HepG2 (cell line): ENCODE data around the gene LSR. TPM values are rescaled to one million over a fixed set of nuclear protein-coding genes. Genes with fewer than 3 reads are reported as not detected.

Experiments used
- ATAC-seq: fragments of 200-7000 bp; cut with Tn5 transposase; 3 replicates; pipeline ENCODE4 v1.9.1; 2020; ENCODE audit warnings: mild to moderate bottlenecking, moderate library complexity
- BruUV-seq: library from RNA; stranded (reverse); fragments of 400-500 nt; replicated peaks from 2 replicates; lab custom pipeline; 2021; lab: Mats Ljungman, UMichigan
- CTCF ChIA-PET: fragments of 300-600 bp; formaldehyde crosslinking; extraction: SDS; loops from one replicate; lab custom pipeline; 2021; ENCODE audit warnings: low total read pairs, inconsistent platforms, low intra/inter-chr PET ratio; lab: Yijun Ruan, JAX
- POLR2A ChIA-PET: fragments of 350-600 bp; sonication (Branson Sonifier 250); formaldehyde crosslinking; loops from one replicate; lab custom pipeline; 2020; ENCODE audit warnings: antibody characterized with exemption, inconsistent platforms; lab: Yijun Ruan, JAX
- DNase-seq: peaks from one replicate; pipeline ENCODE4 v3.0.0-alpha.2; 2015; ENCODE audit warnings: low spot score
- FAIRE-seq: peaks from 3 replicates; lab custom pipeline; 2011; peaks lifted over from hg19 to GRCh38; lab: Jason Lieb, UNC
- H2AFZ ChIP-seq: one replicate; pipeline ENCODE4 v1.6.1; 2011; ENCODE audit warnings: low read length, inconsistent platforms
- H3K27ac ChIP-seq: fragments of 300-600 bp; 3 replicates; pipeline ENCODE4 v1.8.0; 2011; ENCODE audit warnings: mixed run types, mild to moderate bottlenecking, mixed read lengths, low read length, inconsistent platforms; ENCODE audit not compliant: insufficient read depth; ENCODE audit errors: extremely low read length
- H3K27me3 ChIP-seq, 2 experiments: fragments of 200-600 bp in 1 of 2; 2 replicates in 1 of 2; 3 replicates in 1 of 2; pipeline versions ENCODE4 v1.6.0 to v1.8.0; 2011; ENCODE audit warnings: low read length in 2 of 2, mild to moderate bottlenecking in 2 of 2, moderate library complexity in 2 of 2, inconsistent platforms in 1 of 2; ENCODE audit not compliant: insufficient read depth in 2 of 2, control insufficient read depth in 1 of 2
- H3K36me3 ChIP-seq, 2 experiments: fragments of 200-600 bp in 1 of 2; replicated peaks in 1 of 2; 2 replicates in 1 of 2; 3 replicates in 1 of 2; pipeline versions ENCODE4 v1.5.1 to v1.8.0; 2011; ENCODE audit warnings: low read length in 2 of 2, inconsistent platforms in 1 of 2; ENCODE audit not compliant: insufficient read depth in 2 of 2, control insufficient read depth in 1 of 2
- H3K4me1 ChIP-seq: 2 replicates; pipeline ENCODE4 v1.5.1; 2012; ENCODE audit warnings: low read length, inconsistent platforms; ENCODE audit not compliant: insufficient read depth
- H3K4me2 ChIP-seq: 2 replicates; pipeline ENCODE4 v1.6.0; 2011; ENCODE audit warnings: low read depth, low read length, inconsistent platforms
- H3K4me3 ChIP-seq, 3 experiments: fragments of 200-600 bp in 1 of 3; sonication (generic), shearing (Covaris generic) in 1 of 3; replicated peaks in 1 of 3; 2 replicates each; pipeline ENCODE4 v1.5.1; 2011 to 2016; ENCODE audit warnings: low read length in 3 of 3, inconsistent platforms in 2 of 3, low read depth in 2 of 3, mild to moderate bottlenecking in 2 of 3, control low read depth in 1 of 3, mixed read lengths in 1 of 3; ENCODE audit not compliant: insufficient read depth in 1 of 3
- H3K79me2 ChIP-seq: one replicate; pipeline ENCODE4 v1.6.1; 2011; ENCODE audit warnings: low read length, inconsistent platforms; ENCODE audit not compliant: insufficient read depth
- H3K9ac ChIP-seq: 2 replicates; pipeline ENCODE4 v1.6.0; 2011; ENCODE audit warnings: mild to moderate bottlenecking, low read depth, low read length, inconsistent platforms; ENCODE audit not compliant: insufficient read depth
- H3K9me3 ChIP-seq: 2 replicates; pipeline ENCODE4 v1.5.1; 2012; ENCODE audit warnings: mild to moderate bottlenecking, low read length
- H4K20me1 ChIP-seq: 2 replicates; pipeline ENCODE4 v1.6.0; 2011; ENCODE audit warnings: inconsistent platforms, mild to moderate bottlenecking, low read length, moderate library complexity; ENCODE audit not compliant: insufficient read depth
- E2F5 ChIP-seq: sonication (generic); formaldehyde crosslinking; conservative IDR thresholded peaks from 2 replicates; pipeline ENCODE4 v1.4.0; 2020; ENCODE audit warnings: missing genetic modification reagents
- KDM4B ChIP-seq: sonication (generic); formaldehyde crosslinking; IDR thresholded peaks from 2 replicates; pipeline ENCODE4 v1.4.0; 2020; ENCODE audit warnings: missing genetic modification reagents
- PBX3 ChIP-seq: sonication (generic); formaldehyde crosslinking; IDR thresholded peaks from 2 replicates; pipeline ENCODE4 v1.8.1; 2023; ENCODE audit warnings: missing genetic modification reagents, inconsistent platforms, borderline replicate concordance
- PRMT3 ChIP-seq: sonication (generic); formaldehyde crosslinking; IDR thresholded peaks from 2 replicates; pipeline ENCODE4 v1.8.1; 2022; ENCODE audit warnings: low read depth, mild to moderate bottlenecking, moderate library complexity, missing genetic modification reagents, borderline replicate concordance
- RORA ChIP-seq: sonication (generic); formaldehyde crosslinking; IDR thresholded peaks from 2 replicates; pipeline ENCODE4 v1.5.0; 2020; ENCODE audit warnings: mild to moderate bottlenecking, missing genetic modification reagents, moderate library complexity
- ZFAT ChIP-seq: sonication (generic); formaldehyde crosslinking; conservative IDR thresholded peaks from 2 replicates; pipeline ENCODE4 v1.8.1; 2023; ENCODE audit warnings: missing genetic modification reagents, inconsistent platforms
- ZNF256 ChIP-seq: sonication (generic); formaldehyde crosslinking; conservative IDR thresholded peaks from 2 replicates; pipeline ENCODE4 v1.4.0; 2020; ENCODE audit warnings: missing genetic modification reagents
- ZNF317 ChIP-seq: sonication (generic); formaldehyde crosslinking; IDR thresholded peaks from 2 replicates; pipeline ENCODE4 v1.5.0; 2020; ENCODE audit warnings: mild to moderate bottlenecking, missing genetic modification reagents
- ZNF639 ChIP-seq: conservative IDR thresholded peaks from 2 replicates; pipeline ENCODE4 v1.6.1; 2018; ENCODE audit warnings: missing genetic modification reagents
- ZNF768 ChIP-seq: sonication (generic); formaldehyde crosslinking; IDR thresholded peaks from 2 replicates; pipeline ENCODE4 v1.4.0; 2020; ENCODE audit warnings: missing genetic modification reagents
- ZNF780A ChIP-seq: sonication (generic); formaldehyde crosslinking; IDR thresholded peaks from 2 replicates; pipeline ENCODE4 v1.8.0; 2022; ENCODE audit warnings: mild to moderate bottlenecking, missing genetic modification reagents, moderate library complexity
- WGBS: methylation state at CpG from one replicate; pipeline ENCODE4 v1.1.6; 2017; ENCODE audit warnings: low lambda C conversion rate; 5-methylcytosine and 5-hydroxymethylcytosine counted together
- in situ Hi-C: cut with HindIII; loops from 2 replicates; pipeline ENCODE4 v1.10.0; 2017; ENCODE audit warnings: low pct_unique_long_range_greater_than_20kb; ENCODE audit not compliant: extremely low pct_ligation_motif_present
- intact Hi-C: fragments of 100-400 bp; cut with micrococcal nuclease; formaldehyde crosslinking; loops from one replicate; pipeline ENCODE4 v1.10.0; 2022; ENCODE audit not compliant: unreplicated experiment
- polyA plus RNA-seq, 8 experiments: library from polyadenylated mRNA; depleted of rRNA in 3 of 8; stranded (reverse) in 7 of 8; unstranded in 1 of 8; fragments of >200 nt; fragmentation: Illumina TruSeq in 4 of 8; extraction: Trizol in 4 of 8; gene quantifications; 2 replicates each; pipeline versions ENCODE4 v1.2.1 to v1.2.3, GENCODE V29; 2011 to 2016; ENCODE audit warnings: low read depth in 4 of 8, missing spikeins in 1 of 8, mixed read lengths in 1 of 8; ENCODE audit not compliant: insufficient read depth in 1 of 8
- total RNA-seq, 5 experiments: library from RNA; depleted of rRNA; stranded (reverse); fragments of >200 nt; fragmentation: Illumina TruSeq; extraction: Trizol; gene quantifications; 2 replicates each; pipeline ENCODE4 v1.2.3, GENCODE V29; 2016; ENCODE audit warnings: low read depth in 1 of 5

The LSR gene
- total and polyA plus RNA-seq, 2 of the 13 experiments (the other 11 are each of a cell fraction or from before 2014, with no cell fraction given): 29.2 to 79.2 TPM

GRCh38 chr19:35223084-35223790 lies 25.6 kb upstream of the LSR start:
- POLR2A ChIA-PET: no interaction called here
- in situ Hi-C loops: no loop called here
- no peak for FAIRE-seq

GRCh38 chr19:35223862-35224505 lies 24.8 kb upstream of the LSR start:
- H3K79me2 ChIP-seq: no peaks in the 10 kb centered on the region
- H3K9ac ChIP-seq: no peak overlapping the region
- no peaks in the 10 kb centered on the region for H3K36me3 ChIP-seq
- ATAC-seq (no peak), FAIRE-seq (no peak), DNase-seq (no peak)
- H4K20me1 ChIP-seq: no peaks in the 10 kb centered on the region
- TF ChIP-seq ZNF256: no peak
- TF ChIP-seq PRMT3 (CRISPR knock-in tag): no peak
- no peak for TF ChIP-seq ZNF639 (CRISPR knock-in tag)
- no peak for TF ChIP-seq ZNF780A (CRISPR knock-in tag)
- no peak for TF ChIP-seq KDM4B (CRISPR knock-in tag)
- no peak for TF ChIP-seq PBX3 (CRISPR knock-in tag)
- TF ChIP-seq RORA (CRISPR knock-in tag): no peak
- no peak for TF ChIP-seq ZNF317 (CRISPR knock-in tag)
- no peak for TF ChIP-seq ZFAT (CRISPR knock-in tag)
- ChIA-PET CTCF (no interaction called here), POLR2A (no interaction called here)
- no peak overlapping the region for H3K4me2 ChIP-seq
- 60% methylated on average over 3 of the region's 4 CpGs for WGBS
- BruUV-seq: no TSS peak
- no peaks in the 10 kb centered on the region for H3K9me3 ChIP-seq
- H3K27ac ChIP-seq: no peak overlapping the region
- no peaks in the 10 kb centered on the region for H3K4me1 ChIP-seq
- H3K27me3 ChIP-seq: peaks cover 0 to 6% of the 10 kb centered on the region in 2 experiments; a peak in 2 of 5 replicates
- H2AFZ ChIP-seq: no peak overlapping the region
- H3K4me3 ChIP-seq: no peak overlapping the region
- intact Hi-C loops (no loop called here), in situ Hi-C loops (no loop called here)

More at GRCh38 chr19:35223084-35223790, 25.6 kb upstream of the LSR start:
- CTCF ChIA-PET: no interaction called here
- H3K36me3 ChIP-seq: no peaks in the 10 kb centered on the region
- no peak overlapping the region for H3K9ac ChIP-seq
- H3K9me3 ChIP-seq: no peaks in the 10 kb centered on the region
- BruUV-seq: no TSS peak
- intact Hi-C loops: no loop called here
- H4K20me1 ChIP-seq: no peaks in the 10 kb centered on the region
- no peak overlapping the region for H3K4me3 ChIP-seq
- DNase-seq (no peak), ATAC-seq (no peak)
- 15% methylated on average over 5 of the region's 6 CpGs for WGBS
- H3K27ac ChIP-seq: no peak overlapping the region
- TF ChIP-seq ZNF768 (CRISPR knock-in tag): 0 out of 2 replicates have a peak, but pooled peaks have one; percentile 25
- no peak for TF ChIP-seq E2F5 (CRISPR knock-in tag)
- no peaks in the 10 kb centered on the region for H3K79me2 ChIP-seq
- no peak overlapping the region for H2AFZ ChIP-seq
- H3K27me3 ChIP-seq: peaks cover 0 to 6% of the 10 kb centered on the region in 2 experiments; a peak in 2 of 5 replicates
- H3K4me2 ChIP-seq: no peak overlapping the region
- no peaks in the 10 kb centered on the region for H3K4me1 ChIP-seq
